A549 (cell line): ENCODE data around the gene PKHD1.

Experiments used
- EHF ChIP-seq: fragments of 250-450 bp; sonication (Bioruptor Pico); IDR thresholded peaks from 2 replicates; pipeline ENCODE4 v1.5.0; 2020; ENCODE audit warnings: mild to moderate bottlenecking
- EP300 ChIP-seq, 2 experiments: fragments of >200 bp; sonication (Bioruptor Twin); formaldehyde crosslinking; IDR thresholded peaks; 2 replicates in 1 of 2; 3 replicates in 1 of 2; pipeline ENCODE4 v1.6.1; 2016 to 2017
- TF ChIP-seq, protein P1 (sequence below): fragments of >200 bp; sonication (Bioruptor Twin); formaldehyde crosslinking; IDR thresholded peaks from 3 replicates; pipeline ENCODE4 v1.5.1; 2016

DNA sequence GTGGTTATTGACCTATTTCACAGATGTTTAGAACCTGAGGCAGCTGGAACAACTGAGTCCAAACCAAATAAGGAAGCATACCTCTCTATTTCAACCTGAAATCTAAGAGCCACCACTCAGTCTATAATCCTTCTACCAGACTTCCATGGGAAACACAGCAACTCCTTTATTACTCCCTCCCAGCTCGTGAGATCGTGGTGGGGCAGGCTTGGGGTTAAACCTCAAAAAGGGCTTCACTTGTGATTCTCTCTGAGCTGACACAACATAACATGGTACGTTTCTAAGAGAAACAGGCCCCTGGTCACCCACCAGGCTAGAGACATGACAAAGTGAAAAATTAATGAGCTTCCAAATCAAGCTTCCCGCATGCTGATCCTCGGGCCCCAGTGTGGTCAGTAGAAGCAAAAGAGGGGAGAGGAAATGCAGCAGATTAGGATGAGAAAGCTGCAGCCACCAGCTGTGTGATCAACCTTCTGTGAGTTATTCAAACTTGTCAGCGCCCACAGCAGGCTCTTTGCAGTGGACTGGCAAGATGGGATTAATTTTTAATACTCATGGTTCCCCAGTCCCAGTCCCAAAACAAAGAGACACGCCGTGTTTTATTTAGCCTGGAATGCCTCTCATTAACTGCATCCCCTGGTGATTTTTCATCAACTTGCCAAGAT, 9.3 kb downstream of the PKHD1 start:
- TF ChIP-seq, protein P1, sequence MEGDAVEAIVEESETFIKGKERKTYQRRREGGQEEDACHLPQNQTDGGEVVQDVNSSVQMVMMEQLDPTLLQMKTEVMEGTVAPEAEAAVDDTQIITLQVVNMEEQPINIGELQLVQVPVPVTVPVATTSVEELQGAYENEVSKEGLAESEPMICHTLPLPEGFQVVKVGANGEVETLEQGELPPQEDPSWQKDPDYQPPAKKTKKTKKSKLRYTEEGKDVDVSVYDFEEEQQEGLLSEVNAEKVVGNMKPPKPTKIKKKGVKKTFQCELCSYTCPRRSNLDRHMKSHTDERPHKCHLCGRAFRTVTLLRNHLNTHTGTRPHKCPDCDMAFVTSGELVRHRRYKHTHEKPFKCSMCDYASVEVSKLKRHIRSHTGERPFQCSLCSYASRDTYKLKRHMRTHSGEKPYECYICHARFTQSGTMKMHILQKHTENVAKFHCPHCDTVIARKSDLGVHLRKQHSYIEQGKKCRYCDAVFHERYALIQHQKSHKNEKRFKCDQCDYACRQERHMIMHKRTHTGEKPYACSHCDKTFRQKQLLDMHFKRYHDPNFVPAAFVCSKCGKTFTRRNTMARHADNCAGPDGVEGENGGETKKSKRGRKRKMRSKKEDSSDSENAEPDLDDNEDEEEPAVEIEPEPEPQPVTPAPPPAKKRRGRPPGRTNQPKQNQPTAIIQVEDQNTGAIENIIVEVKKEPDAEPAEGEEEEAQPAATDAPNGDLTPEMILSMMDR = no peak
- TF ChIP-seq EP300 (IDR thresholded peaks at IDR 0.05) (no peak), EHF (CRISPR knock-in tag) (no peak)
